Posterior vena cava (tissue), 2 donors: ENCODE results near the gene FBXW2. TPM values are rescaled to one million over a fixed set of nuclear protein-coding genes. Genes with fewer than 3 reads are reported as not detected.

Source experiments
- DNase-seq: peaks from one replicate; pipeline ENCODE4 v3.0.0-alpha.2; 2020; ENCODE audit warnings: low spot score
- intact Hi-C, 2 donors: fragments of 100-400 bp; cut with DNase I; formaldehyde crosslinking; loops; one replicate each; pipeline versions ENCODE4 v1.14.1 to v1.14.2; 2022 to 2023
- total RNA-seq, 2 donors: library from RNA; stranded (reverse); fragmentation: NEBNext Ultra II Directional; extraction: Animal tissue kit (Norgen Biotek cat#: 25700); gene quantifications; one replicate each; pipeline ENCODE4 v1.2.1, GENCODE V29; 2021
- donor health status: DM: yes; HTN: yes; CAD: no.
- donor health status: DM: yes; HTN: yes; CAD: no.

Gene FBXW2
- total RNA-seq, 2 donors from 2014 or later: 59.2 to 61.5 TPM

DNA sequence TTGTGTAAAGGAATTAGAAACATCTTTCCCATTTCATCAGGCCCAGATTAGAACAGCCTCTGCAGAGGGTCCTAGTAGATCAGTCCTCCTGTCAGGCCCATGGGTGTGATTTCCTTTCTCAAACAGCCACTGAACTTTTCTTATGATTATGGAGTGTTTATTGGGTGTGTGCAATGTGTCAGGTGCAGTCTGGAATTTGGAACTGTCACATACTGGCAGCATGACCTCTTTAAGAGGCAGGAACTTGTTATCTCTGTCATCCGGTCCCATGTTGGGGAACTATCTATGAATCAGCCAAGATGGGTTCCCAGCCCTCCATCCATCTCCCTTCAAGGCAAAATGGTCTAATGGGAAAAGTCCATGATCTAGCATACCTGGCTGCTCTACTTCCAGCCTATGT is 67.3 kb downstream of the FBXW2 start:
- intact Hi-C loops: loop anchor here in 1 of 2 donors (5.0 kb wide), 1 partner anchor 1351 kb away; no protein-coding TSS in a partner anchor
- DNase-seq: no peak

DNA sequence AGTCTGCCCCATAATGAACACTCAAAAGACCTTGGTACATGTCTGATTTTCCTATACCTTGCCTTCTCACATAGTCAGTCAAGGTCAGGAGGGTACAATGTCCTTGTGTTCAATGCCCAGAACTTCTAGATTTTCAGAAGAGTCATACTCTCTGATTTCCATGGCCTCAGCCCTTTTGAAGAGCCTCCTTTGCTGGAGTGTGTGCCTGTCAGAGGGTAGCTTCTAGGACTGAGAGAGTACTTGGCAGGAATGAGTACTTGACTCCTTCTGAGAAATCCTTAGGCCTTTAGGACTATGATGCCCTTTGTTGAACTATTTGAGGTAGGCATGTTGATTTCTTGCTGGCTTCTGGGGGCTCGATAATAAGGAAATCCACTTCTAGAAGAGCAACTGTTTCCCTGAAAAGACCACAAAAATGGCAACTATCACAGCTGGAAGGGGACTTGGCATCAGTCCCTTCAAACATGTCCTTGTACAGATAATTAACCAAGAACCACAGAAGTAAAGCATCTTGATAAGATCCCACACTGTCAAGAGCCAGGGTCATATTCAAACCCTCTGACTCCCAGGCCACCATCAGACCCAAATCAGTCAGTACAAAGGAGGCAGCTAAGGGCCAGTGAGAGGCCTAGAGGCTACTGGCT is 68.3 kb downstream of the FBXW2 start:
- intact Hi-C loops: loop anchor here in 1 of 2 donors (5.0 kb wide), 1 partner anchor 1352 kb away; no protein-coding TSS in a partner anchor
- no peak for DNase-seq

DNA sequence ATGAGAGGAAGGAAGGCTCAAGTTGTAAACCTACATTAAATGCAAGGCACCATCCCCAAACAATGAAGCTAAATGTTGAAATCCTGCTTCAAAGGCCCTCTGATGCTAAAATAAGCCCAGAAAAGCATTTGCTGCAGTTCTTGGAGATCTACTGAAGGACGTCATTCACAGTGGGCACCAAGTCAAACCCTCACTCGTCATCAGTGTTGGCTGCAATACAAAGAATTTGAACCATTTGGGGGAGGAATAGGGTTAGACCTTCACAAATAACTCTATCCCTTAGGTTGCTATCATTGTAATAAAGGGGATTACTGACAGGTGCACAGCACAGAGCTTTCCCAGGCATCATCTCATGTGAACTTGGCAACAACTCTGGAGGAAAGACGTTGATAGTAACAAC is 69.7 kb downstream of the FBXW2 start:
- intact Hi-C loops: no loop called here
- no peak for DNase-seq

DNA sequence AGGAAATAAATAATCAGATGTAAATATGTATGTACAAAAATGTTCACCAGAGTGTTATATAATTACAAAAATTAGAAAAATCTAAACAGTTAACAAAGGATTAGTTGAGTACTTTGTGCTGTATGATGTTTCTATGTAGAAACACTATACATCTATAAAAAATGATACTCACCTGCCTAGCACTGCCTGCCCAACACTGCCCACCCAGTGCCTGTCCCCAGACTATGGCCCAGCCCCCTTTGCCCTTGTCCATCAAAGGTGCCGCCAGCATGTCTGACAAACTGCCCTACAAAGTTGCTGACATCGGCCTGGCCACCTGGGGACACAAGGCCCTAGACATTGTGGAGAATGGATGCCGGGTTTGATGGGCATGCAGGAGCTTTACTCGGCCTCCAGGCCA is 72.8 kb downstream of the FBXW2 start:
- DNase-seq: no peak
- intact Hi-C loops: no loop called here

DNA sequence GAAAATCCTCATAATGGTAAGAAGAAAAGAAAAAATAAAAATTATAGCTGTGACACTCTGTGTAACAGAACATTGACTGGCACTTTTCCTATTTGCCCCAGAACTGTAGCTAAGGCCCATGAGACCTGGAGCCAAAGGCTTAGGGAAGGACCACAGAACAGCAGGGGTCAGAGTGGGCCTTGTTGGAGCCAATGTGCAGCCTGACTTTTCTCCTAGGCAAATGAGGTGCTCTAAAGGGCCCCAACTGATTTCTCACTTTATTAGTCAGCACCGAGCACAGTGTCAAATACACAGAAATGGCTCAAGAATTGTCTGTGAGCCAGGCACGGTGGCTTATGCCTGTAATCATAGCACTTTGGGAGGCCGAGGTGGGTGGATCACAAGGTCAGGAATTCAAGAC is 74.9 kb downstream of the FBXW2 start:
- intact Hi-C loops: no loop called here
- no peak for DNase-seq

DNA sequence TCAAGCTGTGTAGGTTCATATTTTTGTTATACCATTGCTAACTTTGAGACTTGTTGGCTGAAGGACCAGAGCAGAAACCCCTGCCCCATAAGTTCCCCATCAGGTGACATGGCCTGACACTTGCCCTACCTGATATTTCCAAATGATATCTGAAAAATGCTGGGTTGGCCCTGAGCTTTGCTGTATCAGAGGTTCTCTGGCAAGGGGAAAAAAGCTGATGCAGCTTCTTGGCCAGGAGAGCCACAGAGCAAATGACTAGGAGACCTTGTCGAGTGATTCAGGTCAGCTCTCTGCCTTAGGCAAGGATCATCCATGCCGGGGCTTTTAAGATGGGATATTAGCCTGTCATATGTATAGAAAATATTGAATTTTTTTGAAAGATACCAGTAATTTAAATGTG is 76.0 kb downstream of the FBXW2 start:
- no peak for DNase-seq
- intact Hi-C loops: no loop called here

DNA sequence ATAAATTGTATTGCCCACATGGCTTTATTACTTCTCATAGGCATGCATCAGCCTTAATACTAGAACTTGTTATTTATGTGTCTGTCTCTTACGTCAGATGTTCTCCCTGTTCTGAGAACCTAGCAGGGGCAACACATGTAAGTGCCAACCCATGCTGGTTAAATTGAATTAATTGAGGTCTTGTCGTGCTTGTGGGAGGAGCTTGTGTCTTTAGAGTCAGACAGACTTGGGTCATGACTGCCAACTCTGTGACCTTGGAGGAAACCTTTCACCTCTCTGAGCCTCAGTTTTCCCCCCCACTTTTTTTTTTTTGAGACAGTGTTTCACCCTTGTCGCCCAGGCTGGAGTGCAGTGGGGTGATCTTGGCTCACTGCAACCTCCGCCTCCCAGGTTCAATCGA is 76.7 kb downstream of the FBXW2 start:
- intact Hi-C loops: no loop called here
- DNase-seq: no peak

DNA sequence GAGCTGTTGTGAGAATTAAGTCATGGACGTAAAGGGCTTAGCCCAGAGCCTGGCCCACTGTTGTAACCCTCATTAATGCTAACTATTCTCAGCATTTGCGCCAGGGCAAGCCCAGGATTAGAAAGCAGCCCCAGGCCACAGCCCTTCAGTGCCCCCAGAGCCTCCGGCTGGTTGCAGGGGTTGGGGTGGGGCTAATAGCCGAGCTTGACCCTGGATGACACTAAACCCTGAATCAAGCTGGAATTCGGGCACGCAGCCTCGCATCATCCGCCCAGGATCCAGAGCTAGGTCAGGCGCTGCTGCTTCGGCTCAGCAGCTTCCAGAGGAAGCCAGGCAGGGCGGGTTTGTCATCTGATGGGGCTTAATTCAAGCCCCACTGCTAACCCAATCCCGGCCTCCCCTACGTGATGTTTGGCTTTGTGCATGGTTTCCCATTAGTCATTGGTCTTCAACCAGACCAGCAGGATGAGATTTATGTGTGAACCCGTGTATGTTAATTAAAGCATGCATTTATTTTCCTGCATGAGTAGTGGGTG is 77.8 kb downstream of the FBXW2 start:
- peak; percentile 91 for DNase-seq
- intact Hi-C loops: no loop called here

DNA sequence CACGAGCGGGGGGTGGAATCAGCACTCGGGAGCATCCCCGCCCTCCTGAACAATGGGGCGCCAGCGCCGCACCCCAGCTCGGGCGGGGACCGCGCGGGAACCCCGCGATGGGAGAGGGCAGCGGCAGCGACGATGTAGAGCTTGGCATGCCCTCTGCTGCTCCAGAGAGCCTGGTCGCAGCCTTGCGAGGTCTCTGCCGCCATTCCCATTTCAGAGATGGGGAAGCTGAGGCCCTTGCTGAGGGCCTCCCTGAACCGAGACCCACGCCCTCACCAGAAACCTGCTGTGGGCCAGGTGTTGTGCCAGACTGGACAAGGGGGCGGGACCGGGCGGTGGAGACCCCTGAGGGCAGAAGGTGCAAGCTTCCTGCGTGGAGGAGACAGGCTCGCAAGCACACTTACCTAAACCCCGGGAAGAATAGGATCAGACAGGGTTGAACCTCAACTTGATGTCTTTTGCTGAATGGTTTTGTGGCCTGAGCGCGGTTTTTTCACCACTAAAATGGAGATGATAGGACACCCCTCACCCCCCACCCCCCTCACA is 78.3 kb downstream of the FBXW2 start:
- DNase-seq: no peak
- intact Hi-C loops: no loop called here

DNA sequence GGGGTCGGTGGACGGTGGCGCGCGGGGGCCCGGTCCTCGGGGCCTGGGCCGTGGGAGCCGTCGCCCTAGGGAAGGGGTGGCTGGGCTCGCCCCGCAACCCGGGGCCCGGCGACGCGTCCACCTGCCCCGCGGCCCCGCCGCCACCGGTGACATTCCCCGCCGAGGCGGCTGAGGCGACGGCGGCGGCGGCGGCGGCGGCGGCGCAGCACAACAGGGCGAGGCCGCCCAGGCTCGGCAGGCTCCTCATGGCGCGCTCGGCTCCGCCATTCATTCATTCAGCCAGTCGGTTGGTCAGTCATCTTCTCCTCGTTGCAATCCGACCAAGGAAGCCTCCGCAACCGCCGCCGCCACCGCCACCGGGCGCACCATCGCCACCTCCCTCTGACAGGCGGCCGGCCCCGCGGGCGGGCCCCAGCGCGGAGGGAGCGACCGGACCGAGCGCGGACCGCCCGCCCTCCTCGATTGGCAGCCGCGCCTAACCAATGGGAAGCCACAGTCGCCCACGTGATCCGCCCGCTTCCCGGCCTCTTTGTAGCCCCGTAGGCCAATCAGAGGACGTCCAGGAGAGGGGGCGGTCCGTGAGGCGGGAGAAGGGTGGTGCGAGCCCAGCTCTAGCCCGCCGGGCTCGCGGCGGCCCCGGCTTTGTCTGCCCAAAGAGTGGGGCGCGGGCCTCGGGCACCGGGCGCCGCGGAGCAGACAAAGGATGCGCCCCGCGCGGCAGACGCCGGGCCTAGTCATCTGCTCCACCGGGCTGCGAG is 78.9 kb downstream of the FBXW2 start, which contains the start of gene MEGF9:
TSS of gene MEGF9 (minus strand) at position 383 of the 758 bp plus-strand sequence. CDS start at position 271, 112 bp downstream.
- peak; percentile 100 for DNase-seq
- intact Hi-C loops: no loop called here

DNA sequence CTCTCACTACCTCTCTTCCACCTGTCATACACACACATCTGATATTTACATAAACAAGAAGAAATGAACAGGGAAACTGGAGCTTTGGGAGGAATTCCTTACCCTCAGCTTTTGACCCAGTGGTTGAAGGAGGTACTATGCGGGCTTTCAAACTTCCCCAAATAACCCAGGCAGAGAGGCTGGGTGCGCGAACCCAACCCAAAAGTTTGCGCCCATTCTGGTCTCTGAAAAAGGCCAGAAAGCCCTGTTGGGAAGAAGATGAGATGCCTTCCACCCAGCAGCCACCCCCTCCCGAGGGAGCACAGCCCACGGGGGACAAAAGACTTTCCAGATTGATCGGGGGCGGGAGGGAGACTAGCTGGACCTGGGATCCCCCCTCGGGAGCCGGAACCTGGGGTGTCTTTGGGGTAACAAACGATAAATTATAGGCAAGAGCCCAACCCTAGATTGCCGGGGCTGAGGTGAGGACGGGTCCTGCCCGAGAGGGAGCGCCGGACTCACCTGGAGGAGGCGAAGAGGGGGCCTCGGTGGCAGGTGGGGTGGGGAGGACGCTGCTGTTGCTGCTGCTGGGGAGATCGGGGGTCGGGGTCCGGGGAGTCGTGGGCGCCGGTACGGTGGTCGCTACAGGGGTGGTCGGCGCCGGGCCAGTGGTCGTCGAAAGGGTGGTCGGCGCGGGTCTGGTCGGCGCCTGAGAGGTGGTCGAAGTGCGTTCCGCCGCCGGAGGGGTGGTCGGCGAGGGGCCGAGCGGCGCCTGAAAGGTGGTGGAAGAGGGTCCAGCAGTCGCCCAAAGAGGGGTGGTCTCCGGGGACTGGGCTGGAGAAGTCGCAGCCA is 79.7 kb downstream of the FBXW2 start:
- intact Hi-C loops: no loop called here
- DNase-seq: no peak

DNA sequence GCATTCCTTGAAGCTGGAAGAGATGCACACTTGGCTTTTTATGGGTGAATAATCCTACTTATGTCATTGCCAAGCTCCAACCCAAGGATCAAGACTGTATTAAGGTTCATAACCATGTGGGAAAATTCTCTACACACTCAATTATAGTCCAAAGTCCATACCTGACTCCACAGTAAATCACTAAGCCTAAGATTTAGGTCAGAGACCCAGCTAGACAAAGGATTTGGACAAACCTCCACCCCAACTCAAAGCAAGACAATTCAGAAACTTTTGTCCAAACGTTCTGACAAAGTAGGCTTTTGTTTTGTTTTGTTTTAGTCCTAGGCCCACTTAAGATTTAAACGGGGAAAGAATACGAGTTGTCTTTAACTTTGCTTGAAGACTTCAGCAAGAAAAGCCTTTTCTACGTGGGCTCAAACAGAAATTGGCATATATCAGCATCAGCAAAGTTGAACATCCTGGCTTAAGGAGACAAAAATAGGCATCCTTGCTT is 80.6 kb downstream of the FBXW2 start:
- DNase-seq: no peak
- intact Hi-C loops: no loop called here

DNA sequence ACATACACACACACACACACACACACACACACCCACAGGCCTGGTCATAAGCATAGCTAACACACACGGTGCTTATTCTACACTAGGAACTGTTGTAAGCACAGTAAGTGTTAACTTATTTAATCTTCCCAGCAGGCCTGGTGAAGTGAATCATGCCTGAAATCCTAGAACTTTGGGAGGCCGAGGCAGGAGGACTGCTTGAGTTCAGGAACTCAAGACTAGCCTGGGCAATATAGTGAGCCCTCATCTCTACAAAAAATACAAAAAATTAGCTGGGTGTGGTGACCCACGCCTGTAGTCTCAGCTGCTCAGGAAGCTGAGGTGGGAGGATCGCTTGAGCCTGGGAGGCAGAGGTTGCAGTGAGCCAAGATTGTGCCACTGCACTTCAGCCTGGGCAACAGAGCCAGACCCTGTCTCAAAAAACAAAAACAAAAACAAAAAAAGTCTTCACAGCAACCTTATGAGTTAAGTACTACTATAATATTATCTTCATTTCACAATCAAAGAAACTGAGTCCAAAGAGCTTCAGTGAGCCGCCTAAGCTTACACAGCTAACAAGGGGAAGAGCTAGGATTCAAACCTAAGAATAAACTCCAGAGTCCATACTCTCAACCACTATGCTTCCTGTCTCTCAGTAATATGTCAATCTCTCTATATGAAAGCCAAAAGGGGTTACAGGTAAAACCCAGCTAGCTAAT is 81.2 kb downstream of the FBXW2 start:
- no peak for DNase-seq
- intact Hi-C loops: no loop called here

DNA sequence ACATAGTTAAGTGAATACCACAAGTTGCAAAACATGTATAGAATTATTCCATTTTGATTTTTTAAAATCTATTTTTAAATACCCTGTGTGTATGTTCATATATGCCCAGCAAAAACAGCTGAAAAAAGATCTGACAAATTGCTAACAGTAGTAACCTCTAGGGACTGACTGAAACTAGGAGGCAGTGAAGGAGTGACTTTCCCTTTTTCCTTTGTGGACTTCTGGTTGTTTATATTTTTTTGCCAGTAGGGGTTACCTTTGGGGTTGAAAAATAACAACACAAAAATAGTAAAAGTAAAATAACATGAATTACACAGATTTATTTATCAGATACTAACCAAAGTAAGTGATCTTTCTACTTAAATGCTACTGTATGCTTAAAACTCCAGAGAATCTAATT is 81.9 kb downstream of the FBXW2 start:
- intact Hi-C loops: no loop called here

DNA sequence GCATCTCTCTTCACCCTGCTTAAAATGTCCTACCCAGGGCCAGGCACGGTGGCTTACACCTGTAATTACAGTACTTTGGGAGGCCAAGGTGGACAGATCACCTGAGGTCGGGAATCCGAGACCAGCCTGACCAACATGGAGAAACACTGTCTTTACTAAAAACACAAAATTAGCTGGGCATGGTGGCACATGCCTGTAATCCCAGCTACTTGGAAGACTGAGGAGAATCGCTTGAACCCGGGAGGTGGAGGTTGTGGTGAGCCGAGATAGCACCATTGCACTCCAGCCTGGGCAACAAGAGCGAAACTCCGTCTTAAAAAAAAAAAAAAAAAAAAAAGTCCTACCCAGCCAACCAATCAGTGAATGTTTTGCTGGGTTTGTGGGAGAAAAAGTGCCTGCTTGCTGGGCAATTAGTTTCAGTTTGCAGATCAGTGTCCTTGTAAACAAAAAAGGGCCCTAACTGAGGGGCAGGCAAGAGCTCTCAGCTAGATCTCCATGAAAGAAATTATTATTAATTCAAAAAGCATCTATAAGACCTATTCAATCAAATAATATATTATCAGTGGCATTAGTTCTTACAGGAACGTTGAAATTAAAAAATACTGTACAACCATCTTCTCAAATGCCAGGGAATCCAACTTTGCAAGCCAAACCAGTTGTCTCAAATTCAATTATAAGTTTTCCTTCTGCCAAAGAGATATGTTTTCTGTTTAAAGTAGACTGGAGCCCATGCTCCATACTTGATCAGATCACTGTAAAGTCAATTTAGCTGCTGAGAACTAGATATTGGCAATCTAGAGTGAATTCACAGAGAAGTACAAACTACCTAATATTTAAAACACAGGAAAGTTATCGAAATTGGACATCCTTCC is 82.9 kb downstream of the FBXW2 start:
- intact Hi-C loops: no loop called here
- no peak for DNase-seq

More for the DNA sequence above, 81.9 kb downstream of the FBXW2 start:
- DNase-seq: no peak

DNA sequence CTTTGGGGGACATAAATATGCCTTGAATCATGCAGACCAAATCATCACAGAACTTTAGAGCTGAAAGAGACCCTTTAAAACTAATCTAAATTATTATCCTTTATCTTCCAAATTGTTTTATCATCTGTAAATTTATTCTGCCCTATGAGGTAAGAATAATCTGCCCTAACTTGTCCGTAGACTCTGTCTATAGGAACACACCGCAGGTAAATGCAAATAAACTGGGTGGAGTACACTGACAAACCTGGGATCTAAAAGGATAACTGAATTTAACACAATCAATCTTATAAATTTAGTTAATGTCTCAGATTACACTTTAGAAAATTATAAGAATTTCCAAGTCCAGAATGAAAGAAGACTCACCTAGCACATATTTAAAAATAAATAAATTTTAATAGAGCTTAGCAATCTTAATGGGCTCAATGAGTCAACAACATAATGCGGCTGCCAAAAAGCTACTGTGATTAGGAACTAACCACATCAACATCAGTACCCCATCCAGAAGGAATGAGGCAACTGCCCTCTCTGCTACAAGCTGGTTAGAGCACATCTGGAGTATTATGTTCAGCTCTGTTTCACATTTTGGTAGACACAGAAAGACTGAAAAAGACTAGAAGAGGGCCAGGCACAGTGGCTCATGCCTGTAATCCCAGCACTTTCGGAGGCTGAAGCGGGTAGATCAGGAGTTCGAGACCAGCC is 84.5 kb downstream of the FBXW2 start:
- intact Hi-C loops: no loop called here
- no peak for DNase-seq

DNA sequence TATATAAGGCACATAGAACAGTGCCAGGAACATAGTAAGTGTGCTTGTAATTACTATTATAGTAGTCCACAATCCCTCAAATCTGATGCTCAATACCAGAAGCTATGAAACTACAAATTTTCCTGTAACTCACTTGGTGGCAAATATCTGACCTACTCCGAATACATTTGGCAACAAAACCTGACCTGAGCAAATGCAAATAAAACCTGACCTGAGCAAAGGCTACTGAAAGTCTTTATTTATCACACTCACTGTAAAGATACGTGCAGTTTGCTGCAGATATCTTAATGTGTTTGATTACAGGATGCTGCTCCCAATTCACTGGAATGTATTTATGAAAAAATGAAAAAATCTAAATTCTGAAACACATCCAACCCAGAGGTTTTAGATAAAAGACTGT is 86.0 kb downstream of the FBXW2 start:
- no peak for DNase-seq
- intact Hi-C loops: no loop called here
